Neural progenitor cell (in vitro differentiated cells): ENCODE results near the gene NABP1. TPM values are rescaled to one million over a fixed set of nuclear protein-coding genes. Genes with fewer than 3 reads are reported as not detected.
A peak's percentile ranks its signal among the peaks of the same experiment; 100 is the strongest.

Experiments used
- DNase-seq: peaks from one replicate; pipeline ENCODE4 v3.0.0-alpha.2; 2016; ENCODE audit warnings: low spot score
- H2AFZ ChIP-seq: fragments of 200-600 bp; sonication (generic); replicated peaks from 2 replicates; pipeline ENCODE4 v1.6.1; 2016; ENCODE audit warnings: antibody characterized with exemption
- H3F3A ChIP-seq: fragments of 200-600 bp; sonication (generic); 2 replicates; pipeline ENCODE4 v1.6.1; 2016; ENCODE audit warnings: antibody characterized with exemption, low read depth
- H3K27ac ChIP-seq: fragments of 200-600 bp; sonication (generic); 2 replicates; pipeline ENCODE4 v1.5.1; 2016; ENCODE audit warnings: mild to moderate bottlenecking
- H3K27me3 ChIP-seq: fragments of 200-600 bp; sonication (generic); 2 replicates; pipeline ENCODE4 v1.6.1; 2016; ENCODE audit warnings: mild to moderate bottlenecking, moderate library complexity
- H3K36me3 ChIP-seq: fragments of 200-600 bp; sonication (generic); 2 replicates; pipeline ENCODE4 v1.5.1; 2016
- H3K4me1 ChIP-seq: fragments of 200-600 bp; sonication (generic); 2 replicates; pipeline ENCODE4 v1.6.1; 2016; ENCODE audit warnings: mixed run types
- H3K4me2 ChIP-seq: fragments of 200-600 bp; sonication (generic); 2 replicates; pipeline ENCODE4 v1.6.1; 2016
- H3K4me3 ChIP-seq: fragments of 200-600 bp; sonication (generic); 2 replicates; pipeline ENCODE4 v1.5.1; 2016
- H3K79me2 ChIP-seq: fragments of 200-600 bp; sonication (generic); 2 replicates; pipeline ENCODE4 v1.6.1; 2016; ENCODE audit warnings: low read depth
- H3K9ac ChIP-seq: fragments of 200-600 bp; sonication (generic); 2 replicates; pipeline ENCODE4 v1.6.1; 2016
- H3K9me3 ChIP-seq: fragments of 200-600 bp; sonication (generic); 2 replicates; pipeline ENCODE4 v1.5.1; 2016; ENCODE audit warnings: low read depth
- H4K20me1 ChIP-seq: fragments of 200-600 bp; sonication (generic); 2 replicates; pipeline ENCODE4 v1.6.1; 2016; ENCODE audit warnings: low read depth
- H3K27ac Mint-ChIP-seq: 3 replicates; pipeline ENCODE4 v1.8.0; 2021; ENCODE audit warnings: mixed read lengths
- H3K27me3 Mint-ChIP-seq: 2 replicates; pipeline ENCODE4 v1.8.0; 2022; ENCODE audit warnings: low read depth, mild to moderate bottlenecking, inconsistent platforms, moderate library complexity, mixed read lengths; ENCODE audit not compliant: insufficient read depth
- H3K36me3 Mint-ChIP-seq: 3 replicates; pipeline ENCODE4 v1.8.0; 2021; ENCODE audit warnings: mixed read lengths
- H3K4me1 Mint-ChIP-seq: 3 replicates; pipeline ENCODE4 v1.8.0; 2021; ENCODE audit warnings: mixed read lengths
- H3K4me3 Mint-ChIP-seq: 3 replicates; pipeline ENCODE4 v1.8.0; 2021; ENCODE audit warnings: mild to moderate bottlenecking, moderate library complexity, mixed read lengths
- H3K9me3 Mint-ChIP-seq: 3 replicates; pipeline ENCODE4 v1.8.0; 2020; ENCODE audit warnings: mixed read lengths
- CTCF ChIP-seq: fragments of 200-600 bp; sonication (generic); IDR thresholded peaks from 2 replicates; pipeline ENCODE4 v1.5.1; 2017; ENCODE audit warnings: antibody characterized with exemption, mild to moderate bottlenecking
- EZH2 ChIP-seq: fragments of 200-600 bp; sonication (generic); IDR thresholded peaks from 2 replicates; pipeline ENCODE4 v1.6.1; 2017; ENCODE audit warnings: antibody characterized with exemption, mild to moderate bottlenecking, moderate library complexity
- EZH2phosphoT487 ChIP-seq: fragments of 200-600 bp; sonication (generic); IDR thresholded peaks from 2 replicates; pipeline ENCODE4 v1.6.1; 2017; ENCODE audit warnings: antibody characterized with exemption
- total RNA-seq: library from RNA; depleted of rRNA; stranded (reverse); fragments of >200 nt; gene quantifications from 2 replicates; pipeline ENCODE4 v1.2.3, GENCODE V29; 2015; ENCODE audit warnings: low replicate concordance

Gene NABP1, protein sequence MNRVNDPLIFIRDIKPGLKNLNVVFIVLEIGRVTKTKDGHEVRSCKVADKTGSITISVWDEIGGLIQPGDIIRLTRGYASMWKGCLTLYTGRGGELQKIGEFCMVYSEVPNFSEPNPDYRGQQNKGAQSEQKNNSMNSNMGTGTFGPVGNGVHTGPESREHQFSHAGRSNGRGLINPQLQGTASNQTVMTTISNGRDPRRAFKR
- 1.2 and 2.8 TPM in 2 replicates for total RNA-seq

- H3K9ac ChIP-seq, result no peak within 1 kb of the TSS
- H3K4me1 ChIP-seq, result no peaks in the 10 kb centered on the region
- H4K20me1 ChIP-seq, result no peaks in the 10 kb centered on the region
- Mint-ChIP-seq H3K36me3 (no peaks in the 10 kb centered on the region), H3K27ac (peak within 1 kb of the TSS; percentile 94), H3K4me1 (peaks cover 11% of the 10 kb centered on the region), H3K4me3 (peak within 1 kb of the TSS; percentile 89), H3K9me3 (no peaks in the 10 kb centered on the region), H3K27me3 (peaks cover 5% of the 10 kb centered on the region)
- H3K27me3 ChIP-seq, result peaks cover 24% of the 10 kb centered on the region
- H3K27ac ChIP-seq, result no peak within 1 kb of the TSS
- peak within 1 kb of the TSS; percentile 98 for H3K4me2 ChIP-seq
- H3K9me3 ChIP-seq, result no peaks in the 10 kb centered on the region
- H3K4me3 ChIP-seq, result peak within 1 kb of the TSS; percentile 69
- peak; percentile 99 for DNase-seq
- H3K36me3 ChIP-seq, result no peaks in the 10 kb centered on the region
- peak within 1 kb of the TSS; percentile 93 for H2AFZ ChIP-seq
- peaks cover 6% of the 10 kb centered on the region for H3F3A ChIP-seq
- TF ChIP-seq CTCF, result no peak
- TF ChIP-seq EZH2, result no peak
- TF ChIP-seq EZH2phosphoT487, result no peak
- no peaks in the 10 kb centered on the region for H3K79me2 ChIP-seq
Measured at GRCh38 chr2:191677646-191678436, at the start of gene NABP1. TSS of gene NABP1 (plus strand) at chr2:191678136. CDS start at chr2:191678615, 479 bp downstream.

DNA sequence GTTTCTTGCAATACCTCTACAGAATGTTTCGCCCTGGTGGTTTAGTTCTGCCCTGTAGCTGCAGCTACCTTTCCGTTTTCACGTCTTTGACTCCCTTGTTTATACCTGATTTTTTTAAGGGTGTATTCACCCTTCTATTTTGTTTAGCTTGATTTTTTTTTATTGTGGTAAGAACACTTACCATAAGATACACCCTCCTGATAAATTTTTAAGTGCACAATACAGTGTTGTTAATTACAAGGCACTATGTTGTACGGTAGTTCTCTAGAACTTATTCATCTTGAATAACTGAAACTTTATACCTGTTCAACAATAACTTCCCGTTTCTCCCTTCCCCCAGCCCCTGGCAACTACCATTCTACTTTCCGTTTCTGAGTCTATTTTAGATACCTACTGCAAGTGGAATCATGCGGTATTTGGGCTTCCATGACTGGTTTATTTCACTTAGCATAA, 48.9 kb upstream of the NABP1 start:
- H3K79me2 ChIP-seq, result no peaks in the 10 kb centered on the region
- H2AFZ ChIP-seq, result no peak overlapping the region
- no peak for TF ChIP-seq EZH2phosphoT487
- no peak for TF ChIP-seq CTCF
- no peak for TF ChIP-seq EZH2
- no peak overlapping the region for H3K27ac ChIP-seq
- H3K9ac ChIP-seq, result no peak overlapping the region
- Mint-ChIP-seq H3K4me1 (no peaks in the 10 kb centered on the region), H3K27ac (no peak overlapping the region), H3K4me3 (no peak overlapping the region), H3K36me3 (no peaks in the 10 kb centered on the region), H3K9me3 (no peaks in the 10 kb centered on the region), H3K27me3 (no peaks in the 10 kb centered on the region)
- no peak overlapping the region for H3K4me2 ChIP-seq
- H3K4me3 ChIP-seq, result no peak overlapping the region
- no peaks in the 10 kb centered on the region for H3K9me3 ChIP-seq
- no peaks in the 10 kb centered on the region for H3F3A ChIP-seq
- H3K4me1 ChIP-seq, result peaks cover 4% of the 10 kb centered on the region
- H3K36me3 ChIP-seq, result no peaks in the 10 kb centered on the region
- H4K20me1 ChIP-seq, result no peaks in the 10 kb centered on the region
- H3K27me3 ChIP-seq, result no peaks in the 10 kb centered on the region
- no peak for DNase-seq

DNA sequence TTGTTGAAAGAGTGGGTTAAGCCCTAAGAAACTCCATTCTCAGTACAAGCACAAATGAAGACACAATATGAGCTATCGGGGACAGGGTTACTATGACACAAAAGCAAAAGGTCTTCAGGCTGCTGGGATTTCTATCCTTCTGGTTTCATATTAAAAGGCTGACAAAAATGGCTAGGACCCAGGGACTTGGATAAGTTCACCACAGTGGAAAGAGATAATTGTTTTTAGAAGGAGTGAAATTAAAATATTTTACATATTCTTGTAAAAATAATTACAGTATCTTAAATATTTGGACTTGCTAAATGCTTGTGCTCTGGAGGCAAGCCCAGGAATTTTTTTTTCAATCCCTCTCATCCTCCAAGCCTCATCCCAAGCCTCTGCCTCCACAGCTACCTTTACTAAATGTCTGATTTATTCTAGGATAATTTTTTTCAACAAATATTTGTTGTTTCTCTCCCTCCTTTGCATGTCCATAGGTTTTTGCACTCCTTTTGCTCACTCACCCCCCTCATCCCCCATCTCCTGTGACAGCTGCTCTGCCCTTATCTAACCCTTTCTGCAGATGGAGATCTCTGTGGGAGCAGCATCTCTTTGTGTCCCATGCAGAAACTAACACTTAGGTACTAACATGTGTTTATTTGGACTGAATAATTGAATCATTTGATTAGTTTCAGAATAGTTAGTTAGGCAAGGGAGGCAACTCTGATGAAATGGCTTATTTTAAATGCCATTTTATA, 47.8 kb upstream of the NABP1 start:
- no peak for TF ChIP-seq EZH2phosphoT487
- TF ChIP-seq CTCF, result no peak
- no peaks in the 10 kb centered on the region for H3K9me3 Mint-ChIP-seq
- Histone ChIP-seq H3F3A (no peaks in the 10 kb centered on the region), H3K27me3 (no peaks in the 10 kb centered on the region), H3K9ac (no peak overlapping the region), H3K36me3 (no peaks in the 10 kb centered on the region), H4K20me1 (no peaks in the 10 kb centered on the region), H2AFZ (no peak overlapping the region), H3K27ac (no peak overlapping the region), H3K4me1 (peaks cover 4% of the 10 kb centered on the region), H3K79me2 (no peaks in the 10 kb centered on the region), H3K4me3 (no peak overlapping the region), H3K9me3 (no peaks in the 10 kb centered on the region), H3K4me2 (no peak overlapping the region)
- no peaks in the 10 kb centered on the region for H3K27me3 Mint-ChIP-seq
- H3K4me1 Mint-ChIP-seq, result no peaks in the 10 kb centered on the region
- H3K27ac Mint-ChIP-seq, result no peak overlapping the region
- H3K4me3 Mint-ChIP-seq, result no peak overlapping the region
- no peak for DNase-seq
- no peaks in the 10 kb centered on the region for H3K36me3 Mint-ChIP-seq
